Naive thymus-derived CD4-positive, alpha-beta T cell (primary cell): ENCODE measurements around the gene F13A1. TPM values are rescaled to one million over a fixed set of nuclear protein-coding genes. Genes with fewer than 3 reads are reported as not detected.

Source experiments
- ATAC-seq: fragments of 150-1000 bp; cut with Tn5 transposase; 2 replicates; pipeline ENCODE4 v1.10.0; 2021; ENCODE audit warnings: mild to moderate bottlenecking, moderate library complexity
- CTCF ChIA-PET: fragments of 350-600 bp; sonication (Branson Sonifier 250); formaldehyde crosslinking; loops from one replicate; lab custom pipeline; 2021; ENCODE audit warnings: antibody characterized with exemption; lab: Charles Lee
- POLR2A ChIA-PET: fragments of 350-600 bp; sonication (Branson Sonifier 250); formaldehyde crosslinking; loops from one replicate; lab custom pipeline; 2021; ENCODE audit warnings: antibody characterized with exemption, inconsistent platforms; lab: Charles Lee
- DNase-seq, 9 donors: peaks; one replicate each; pipeline versions ENCODE4 v3.0.0 to v3.0.0-alpha.2; 2020 to 2022; ENCODE audit warnings: mixed read lengths in 1 of 9
- H3K27ac ChIP-seq: one replicate; pipeline ENCODE4 v1.7.0; 2013; ENCODE audit warnings: mild to moderate bottlenecking, low read depth, low read length, moderate library complexity
- H3K27me3 ChIP-seq, 2 donors: one replicate each; pipeline ENCODE4 v1.7.0; 2013; ENCODE audit warnings: low read length in 2 of 2, mild to moderate bottlenecking in 2 of 2, moderate library complexity in 2 of 2; ENCODE audit not compliant: control insufficient read depth in 2 of 2, insufficient read depth in 2 of 2
- H3K36me3 ChIP-seq, 3 experiments: 1 replicate in 2 of 3; 2 replicates in 1 of 3; pipeline ENCODE4 v1.7.0; 2013; ENCODE audit warnings: low read length in 3 of 3, mild to moderate bottlenecking in 3 of 3, moderate library complexity in 1 of 3; ENCODE audit not compliant: insufficient read depth in 3 of 3, control insufficient read depth in 2 of 3
- H3K4me1 ChIP-seq, 2 donors: one replicate each; pipeline ENCODE4 v1.7.0; 2013; ENCODE audit warnings: low read length in 2 of 2, mild to moderate bottlenecking in 2 of 2, moderate library complexity in 1 of 2; ENCODE audit not compliant: control insufficient read depth in 2 of 2, insufficient read depth in 2 of 2
- H3K4me3 ChIP-seq: 2 replicates; pipeline ENCODE4 v1.7.0; 2013; ENCODE audit warnings: mild to moderate bottlenecking, low read length
- H3K9me3 ChIP-seq, 3 experiments: 1 replicate in 2 of 3; 2 replicates in 1 of 3; pipeline ENCODE4 v1.7.0; 2013; ENCODE audit warnings: low read length in 3 of 3; ENCODE audit not compliant: control insufficient read depth in 2 of 3
- H3K27ac Mint-ChIP-seq, 9 donors: one replicate each; pipeline ENCODE4 v1.8.0; 2020 to 2022; ENCODE audit warnings: mixed read lengths in 9 of 9, mild to moderate bottlenecking in 8 of 9, moderate library complexity in 5 of 9, inconsistent platforms in 2 of 9
- H3K27me3 Mint-ChIP-seq, 5 donors: one replicate each; pipeline ENCODE4 v1.8.0; 2021 to 2022; ENCODE audit warnings: mixed read lengths in 5 of 5, mild to moderate bottlenecking in 1 of 5
- H3K36me3 Mint-ChIP-seq, 5 donors: one replicate each; pipeline ENCODE4 v1.8.0; 2020 to 2022; ENCODE audit warnings: mixed read lengths in 5 of 5, mild to moderate bottlenecking in 3 of 5, inconsistent platforms in 1 of 5
- H3K4me1 Mint-ChIP-seq, 7 donors: one replicate each; pipeline ENCODE4 v1.8.0; 2020 to 2022; ENCODE audit warnings: mixed read lengths in 7 of 7, mild to moderate bottlenecking in 3 of 7, inconsistent platforms in 1 of 7
- H3K4me3 Mint-ChIP-seq, 10 donors: one replicate each; pipeline ENCODE4 v1.8.0; 2020 to 2022; ENCODE audit warnings: mild to moderate bottlenecking in 10 of 10, mixed read lengths in 10 of 10, moderate library complexity in 6 of 10, inconsistent platforms in 2 of 10
- H3K9me3 Mint-ChIP-seq, 11 donors: one replicate each; pipeline ENCODE4 v1.8.0; 2020 to 2022; ENCODE audit warnings: mixed read lengths in 11 of 11, mild to moderate bottlenecking in 4 of 11, inconsistent platforms in 1 of 11, moderate library complexity in 1 of 11
- intact Hi-C, 2 donors: fragments of 100-400 bp; cut with micrococcal nuclease; formaldehyde crosslinking; loops; one replicate each; pipeline ENCODE4 v1.15.1; 2023
- polyA plus RNA-seq, 2 donors: library from polyadenylated mRNA; unstranded; fragments of 300-500 nt; fragmentation: Illumina TruSeq; gene quantifications; one replicate each; pipeline ENCODE4 v1.2.3, GENCODE V29; 2021
- total RNA-seq, 6 experiments: library from RNA in 5 of 6; stranded (reverse) in 5 of 6; gene quantifications; 1 replicate in 5 of 6; 2 replicates in 1 of 6; pipeline ENCODE4 v1.2.3 and lab custom pipeline; 2021 to 2026

F13A1 gene
- total and polyA plus RNA-seq, 7 experiments from 2014 or later, result 0.04 to 42.2 (median 3.0) TPM; not detected in 1

- Histone ChIP-seq H3K36me3 (no peaks in the 10 kb centered on the region), H3K4me1 (no peaks in the 10 kb centered on the region), H3K9me3 (no peaks in the 10 kb centered on the region), H3K27ac (no peak overlapping the region), H3K4me3 (no peak overlapping the region), H3K27me3 (no peaks in the 10 kb centered on the region)
- DNase-seq (no peak), ATAC-seq (no peak)
- H3K27ac Mint-ChIP-seq, result no peak overlapping the region
- peaks cover 0 to 4% (median 0%) of the 10 kb centered on the region in 11 donors for H3K9me3 Mint-ChIP-seq
- ChIA-PET CTCF (no interaction called here), POLR2A (no interaction called here)
- intact Hi-C loops, result no loop called here
- no peaks in the 10 kb centered on the region for H3K4me1 Mint-ChIP-seq
- no peak overlapping the region for H3K4me3 Mint-ChIP-seq
- no peaks in the 10 kb centered on the region for H3K36me3 Mint-ChIP-seq
- H3K27me3 Mint-ChIP-seq, result peaks cover 4 to 23% (median 16%) of the 10 kb centered on the region in 5 donors
Measured at GRCh38 chr6:6357530-6357929, 37.1 kb upstream of the F13A1 start.

GRCh38 chr6:6357032-6357431 lies 36.6 kb upstream of the F13A1 start:
- Histone ChIP-seq H3K36me3 (no peaks in the 10 kb centered on the region), H3K4me3 (no peak overlapping the region), H3K4me1 (no peaks in the 10 kb centered on the region), H3K27me3 (no peaks in the 10 kb centered on the region), H3K9me3 (no peaks in the 10 kb centered on the region), H3K27ac (no peak overlapping the region)
- Mint-ChIP-seq H3K9me3 (peaks cover 0 to 4% (median 0%) of the 10 kb centered on the region in 11 donors), H3K27ac (no peak overlapping the region), H3K4me1 (no peaks in the 10 kb centered on the region), H3K4me3 (no peak overlapping the region), H3K27me3 (peaks cover 4 to 25% (median 16%) of the 10 kb centered on the region in 5 donors), H3K36me3 (no peaks in the 10 kb centered on the region)
- DNase-seq (no peak), ATAC-seq (no peak)
- ChIA-PET CTCF (no interaction called here), POLR2A (no interaction called here)
- intact Hi-C loops, result no loop called here

GRCh38 chr6:6352772-6353171 lies 32.3 kb upstream of the F13A1 start:
- H3K36me3 ChIP-seq, result no peaks in the 10 kb centered on the region
- ATAC-seq (no peak), DNase-seq (no peak)
- no peaks in the 10 kb centered on the region for H3K36me3 Mint-ChIP-seq
- ChIA-PET POLR2A (no interaction called here), CTCF (no interaction called here)
- H3K4me3 ChIP-seq, result no peak overlapping the region
- no peak overlapping the region for H3K27ac ChIP-seq
- peaks cover 0 to 4% (median 0%) of the 10 kb centered on the region in 11 donors for H3K9me3 Mint-ChIP-seq
- H3K4me1 Mint-ChIP-seq, result no peaks in the 10 kb centered on the region
- H3K27me3 Mint-ChIP-seq, result peaks cover 16 to 45% (median 33%) of the 10 kb centered on the region in 5 donors
- intact Hi-C loops, result no loop called here
- no peaks in the 10 kb centered on the region for H3K4me1 ChIP-seq
- no peak overlapping the region for H3K27ac Mint-ChIP-seq
- H3K9me3 ChIP-seq, result no peaks in the 10 kb centered on the region
- no peaks in the 10 kb centered on the region for H3K27me3 ChIP-seq
- no peak overlapping the region for H3K4me3 Mint-ChIP-seq

GRCh38 chr6:6351511-6352025 lies 31.1 kb upstream of the F13A1 start:
- no peaks in the 10 kb centered on the region for H3K9me3 ChIP-seq
- Mint-ChIP-seq H3K9me3 (peaks cover 0 to 4% (median 0%) of the 10 kb centered on the region in 11 donors), H3K4me1 (peaks cover 0 to 1% (median 0%) of the 10 kb centered on the region in 7 donors), H3K27me3 (peaks cover 16 to 45% (median 36%) of the 10 kb centered on the region in 5 donors), H3K27ac (no peak overlapping the region), H3K36me3 (no peaks in the 10 kb centered on the region), H3K4me3 (no peak overlapping the region)
- ChIA-PET CTCF (no interaction called here), POLR2A (no interaction called here)
- DNase-seq (no peak), ATAC-seq (no peak)
- intact Hi-C loops, result no loop called here
- no peak overlapping the region for H3K27ac ChIP-seq
- H3K4me3 ChIP-seq, result no peak overlapping the region
- H3K27me3 ChIP-seq, result no peaks in the 10 kb centered on the region
- no peaks in the 10 kb centered on the region for H3K36me3 ChIP-seq
- no peaks in the 10 kb centered on the region for H3K4me1 ChIP-seq

DNA sequence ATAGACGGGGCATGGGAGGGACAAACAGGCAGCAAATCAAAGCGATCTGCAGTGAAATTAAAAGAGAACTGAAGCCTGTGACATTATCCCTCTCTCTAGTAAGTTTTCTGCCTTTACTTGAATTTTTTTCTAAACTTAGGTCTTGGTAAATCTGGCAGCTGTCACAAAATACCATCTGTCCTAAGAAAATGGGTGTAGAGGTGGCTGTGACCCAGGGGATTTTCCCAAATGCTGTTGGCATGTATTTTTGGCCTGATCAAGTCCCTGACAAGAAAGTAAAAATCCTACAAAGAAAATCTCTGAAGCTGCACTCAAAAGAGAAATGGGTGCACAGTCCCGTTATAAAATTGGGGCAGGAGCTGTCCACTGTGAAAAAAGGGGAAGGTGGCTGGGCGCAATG lies 30.2 kb upstream of the F13A1 start:
- H3K36me3 Mint-ChIP-seq, result no peaks in the 10 kb centered on the region
- H3K4me1 Mint-ChIP-seq, result peaks cover 0 to 1% (median 0%) of the 10 kb centered on the region in 7 donors
- no peaks in the 10 kb centered on the region for H3K27me3 ChIP-seq
- no peak for DNase-seq
- H3K27me3 Mint-ChIP-seq, result peaks cover 17 to 50% (median 35%) of the 10 kb centered on the region in 5 donors
- no peaks in the 10 kb centered on the region for H3K9me3 ChIP-seq
- no peak overlapping the region for H3K27ac ChIP-seq
- H3K4me3 Mint-ChIP-seq, result no peak overlapping the region
- H3K4me3 ChIP-seq, result no peak overlapping the region
- H3K27ac Mint-ChIP-seq, result no peak overlapping the region
- POLR2A ChIA-PET, result no interaction called here
- H3K9me3 Mint-ChIP-seq, result peaks cover 0 to 4% (median 0%) of the 10 kb centered on the region in 11 donors
- intact Hi-C loops, result no loop called here
- H3K36me3 ChIP-seq, result no peaks in the 10 kb centered on the region
- no peaks in the 10 kb centered on the region for H3K4me1 ChIP-seq
- ATAC-seq, result no peak
- CTCF ChIA-PET, result no interaction called here

- ChIA-PET CTCF (no interaction called here), POLR2A (no interaction called here)
- Mint-ChIP-seq H3K4me3 (no peak overlapping the region), H3K36me3 (no peaks in the 10 kb centered on the region), H3K4me1 (peaks cover 0 to 1% (median 0%) of the 10 kb centered on the region in 7 donors), H3K27me3 (peaks cover 21 to 55% (median 31%) of the 10 kb centered on the region in 5 donors), H3K27ac (no peak overlapping the region), H3K9me3 (peaks cover 0 to 4% (median 0%) of the 10 kb centered on the region in 11 donors)
- intact Hi-C loops, result no loop called here
- ATAC-seq (no peak), DNase-seq (no peak)
- Histone ChIP-seq H3K27me3 (no peaks in the 10 kb centered on the region), H3K36me3 (no peaks in the 10 kb centered on the region), H3K4me3 (no peak overlapping the region), H3K4me1 (no peaks in the 10 kb centered on the region), H3K9me3 (no peaks in the 10 kb centered on the region), H3K27ac (no peak overlapping the region)
Measured at GRCh38 chr6:6348256-6348655, 27.8 kb upstream of the F13A1 start.

GRCh38 chr6:6346427-6347023 lies 26.1 kb upstream of the F13A1 start:
- H3K4me1 ChIP-seq, result no peaks in the 10 kb centered on the region
- H3K4me3 Mint-ChIP-seq, result no peak overlapping the region
- H3K27me3 Mint-ChIP-seq, result peaks cover 25 to 59% (median 29%) of the 10 kb centered on the region in 5 donors
- POLR2A ChIA-PET, result no interaction called here
- no peak overlapping the region for H3K27ac Mint-ChIP-seq
- no peaks in the 10 kb centered on the region for H3K9me3 ChIP-seq
- no peak overlapping the region for H3K4me3 ChIP-seq
- H3K36me3 Mint-ChIP-seq, result no peaks in the 10 kb centered on the region
- ATAC-seq (no peak), DNase-seq (no peak)
- peaks cover 0 to 1% (median 0%) of the 10 kb centered on the region in 7 donors for H3K4me1 Mint-ChIP-seq
- no peaks in the 10 kb centered on the region for H3K36me3 ChIP-seq
- CTCF ChIA-PET, result no interaction called here
- intact Hi-C loops, result no loop called here
- H3K27ac ChIP-seq, result no peak overlapping the region
- no peaks in the 10 kb centered on the region for H3K27me3 ChIP-seq
- H3K9me3 Mint-ChIP-seq, result no peaks in the 10 kb centered on the region
